HepG2 (cell line): ENCODE results near the gene ABHD17C. TPM values are rescaled to one million over a fixed set of nuclear protein-coding genes. Genes with fewer than 3 reads are reported as not detected.

Source experiments
- CBX5 ChIP-seq: sonication (generic); formaldehyde crosslinking; IDR thresholded peaks from 2 replicates; pipeline ENCODE4 v1.4.0; 2020; ENCODE audit warnings: missing genetic modification reagents, borderline replicate concordance
- EED ChIP-seq: sonication (generic); formaldehyde crosslinking; IDR thresholded peaks from 2 replicates; pipeline ENCODE4 v1.5.0; 2020; ENCODE audit warnings: mild to moderate bottlenecking, missing genetic modification reagents
- EHMT2 ChIP-seq: fragments of 200-600 bp; sonication (generic); IDR thresholded peaks from 2 replicates; pipeline ENCODE4 v1.7.0; 2017; ENCODE audit warnings: antibody characterized with exemption, low read depth, low read length, borderline replicate concordance
- GATA4 ChIP-seq: sonication (generic); IDR thresholded peaks from 2 replicates; pipeline ENCODE4 v1.6.1; 2016; ENCODE audit warnings: antibody characterized with exemption, low read depth, borderline replicate concordance
- IRF2 ChIP-seq: IDR thresholded peaks from 2 replicates; pipeline ENCODE4 v1.6.1; 2018; ENCODE audit warnings: missing genetic modification reagents, missing compliant biosample characterization
- MED8 ChIP-seq: sonication (generic); formaldehyde crosslinking; IDR thresholded peaks from 2 replicates; pipeline ENCODE4 v1.8.1; 2023; ENCODE audit warnings: mild to moderate bottlenecking, missing genetic modification reagents; ENCODE audit not compliant: insufficient replicate concordance
- NR2F1 ChIP-seq, 2 experiments: fragments of 450-650 bp in 1 of 2; formaldehyde crosslinking in 1 of 2; IDR thresholded peaks; 2 replicates each; pipeline versions ENCODE4 v1.5.0 to v1.6.1; 2016 to 2020; ENCODE audit warnings: mild to moderate bottlenecking in 1 of 2, missing compliant biosample characterization in 1 of 2, missing genetic modification reagents in 1 of 2, moderate library complexity in 1 of 2
- PPARG ChIP-seq: conservative IDR thresholded peaks from 2 replicates; pipeline ENCODE4 v1.6.1; 2016; ENCODE audit warnings: missing biosample characterization, missing genetic modification reagents
- SIN3B ChIP-seq: fragments of 150-350 bp; IDR thresholded peaks from 2 replicates; pipeline ENCODE4 v1.6.1; 2014; ENCODE audit warnings: low read length
- SKIL ChIP-seq: sonication (generic); formaldehyde crosslinking; IDR thresholded peaks from 2 replicates; pipeline ENCODE4 v1.8.0; 2022; ENCODE audit warnings: missing genetic modification reagents, mild to moderate bottlenecking, moderate library complexity, borderline replicate concordance
- SSRP1 ChIP-seq: IDR thresholded peaks from 2 replicates; pipeline ENCODE4 v1.6.1; 2016; ENCODE audit warnings: control low read depth
- TARDBP ChIP-seq: sonication (generic); formaldehyde crosslinking; IDR thresholded peaks from 2 replicates; pipeline ENCODE4 v1.8.0; 2022; ENCODE audit warnings: mild to moderate bottlenecking, missing genetic modification reagents
- UBTF ChIP-seq: sonication (generic); formaldehyde crosslinking; IDR thresholded peaks from 2 replicates; pipeline ENCODE4 v1.4.0; 2020; ENCODE audit warnings: mild to moderate bottlenecking, missing genetic modification reagents
- ZFAT ChIP-seq: sonication (generic); formaldehyde crosslinking; conservative IDR thresholded peaks from 2 replicates; pipeline ENCODE4 v1.8.1; 2023; ENCODE audit warnings: missing genetic modification reagents, inconsistent platforms
- ZNF292 ChIP-seq: sonication (generic); formaldehyde crosslinking; IDR thresholded peaks from 2 replicates; pipeline ENCODE4 v1.8.1; 2022; ENCODE audit warnings: mild to moderate bottlenecking, low read depth, missing genetic modification reagents, borderline replicate concordance
- ZNF484 ChIP-seq: sonication (generic); formaldehyde crosslinking; IDR thresholded peaks from 2 replicates; pipeline ENCODE4 v1.5.1; 2020; ENCODE audit warnings: mild to moderate bottlenecking, low read depth, missing genetic modification reagents, borderline replicate concordance
- ZNF556 ChIP-seq: sonication (generic); formaldehyde crosslinking; IDR thresholded peaks from 2 replicates; pipeline ENCODE4 v1.4.0; 2020; ENCODE audit warnings: mild to moderate bottlenecking, missing genetic modification reagents, borderline replicate concordance
- ZNF609 ChIP-seq: sonication (generic); formaldehyde crosslinking; IDR thresholded peaks from 2 replicates; pipeline ENCODE4 v1.4.0; 2020; ENCODE audit warnings: mild to moderate bottlenecking, missing genetic modification reagents, borderline replicate concordance
- ZNF644 ChIP-seq: IDR thresholded peaks from 2 replicates; pipeline ENCODE4 v1.6.1; 2016; ENCODE audit warnings: low read depth
- ZNF772 ChIP-seq: sonication (generic); formaldehyde crosslinking; IDR thresholded peaks from 2 replicates; pipeline ENCODE4 v1.5.0; 2020; ENCODE audit warnings: mild to moderate bottlenecking, missing genetic modification reagents
- ZNF878 ChIP-seq: sonication (generic); formaldehyde crosslinking; IDR thresholded peaks from 2 replicates; pipeline ENCODE4 v1.8.1; 2023; ENCODE audit warnings: mild to moderate bottlenecking, missing genetic modification reagents, moderate library complexity
- ZSCAN31 ChIP-seq: sonication (generic); formaldehyde crosslinking; IDR thresholded peaks from 2 replicates; pipeline ENCODE4 v1.5.0; 2020; ENCODE audit warnings: low read depth, mild to moderate bottlenecking, missing genetic modification reagents
- polyA plus RNA-seq, 8 experiments: library from polyadenylated mRNA; depleted of rRNA in 3 of 8; stranded (reverse) in 7 of 8; unstranded in 1 of 8; fragments of >200 nt; fragmentation: Illumina TruSeq in 4 of 8; extraction: Trizol in 4 of 8; gene quantifications; 2 replicates each; pipeline versions ENCODE4 v1.2.1 to v1.2.3, GENCODE V29; 2011 to 2016; ENCODE audit warnings: low read depth in 4 of 8, missing spikeins in 1 of 8, mixed read lengths in 1 of 8; ENCODE audit not compliant: insufficient read depth in 1 of 8
- total RNA-seq, 5 experiments: library from RNA; depleted of rRNA; stranded (reverse); fragments of >200 nt; fragmentation: Illumina TruSeq; extraction: Trizol; gene quantifications; 2 replicates each; pipeline ENCODE4 v1.2.3, GENCODE V29; 2016; ENCODE audit warnings: low read depth in 1 of 5

The ABHD17C gene
- total and polyA plus RNA-seq, 2 of the 13 experiments (the other 11 are each of a cell fraction or from before 2014, with no cell fraction given), result 2.9 to 3.9 TPM

- TF ChIP-seq ZNF292 (CRISPR knock-in tag), result peak; percentile 96
- no peak for TF ChIP-seq EHMT2
- no peak for TF ChIP-seq SIN3B
- peak; percentile 68 for TF ChIP-seq PPARG (CRISPR knock-in tag)
- peak; percentile 80 for TF ChIP-seq MED8
- TF ChIP-seq TARDBP (CRISPR knock-in tag), result peak; percentile 86
- no peak for TF ChIP-seq ZFAT (CRISPR knock-in tag)
- 0 out of 2 replicates have a peak, but pooled peaks have one; percentile 52 for TF ChIP-seq SSRP1 (CRISPR knock-in tag)
- TF ChIP-seq ZSCAN31 (CRISPR knock-in tag), result no peak
- peak; percentile 67; the same call in 1 of the 2 replicates for TF ChIP-seq SKIL
- TF ChIP-seq ZNF772 (CRISPR knock-in tag), result peak; percentile 68; the same call in 1 of the 2 replicates
- no peak for TF ChIP-seq NR2F1 (CRISPR knock-in tag; IDR thresholded peaks at IDR 0.05)
- TF ChIP-seq CBX5 (CRISPR knock-in tag), result peak; percentile 36; the same call in 1 of the 2 replicates
- no peak for TF ChIP-seq ZNF644 (CRISPR knock-in tag)
- peak; percentile 90 for TF ChIP-seq GATA4
- TF ChIP-seq ZNF556 (CRISPR knock-in tag), result peak; percentile 56; the same call in 1 of the 2 replicates
- TF ChIP-seq EED, result no peak
- TF ChIP-seq IRF2, result 0 out of 2 replicates have a peak, but pooled peaks have one; percentile 48
- no peak for TF ChIP-seq ZNF484 (CRISPR knock-in tag)
- peak; percentile 95 for TF ChIP-seq ZNF878 (CRISPR knock-in tag)
- TF ChIP-seq ZNF609 (CRISPR knock-in tag), result peak; percentile 97
- TF ChIP-seq UBTF (CRISPR knock-in tag), result no peak
Measured at GRCh38 chr15:80804970-80805495, 109.9 kb downstream of the ABHD17C start (continued).
